ENCODE data around the gene ATRNL1. TPM values are rescaled to one million over a fixed set of nuclear protein-coding genes. Genes with fewer than 3 reads are reported as not detected.

ATRNL1 gene
- total RNA-seq, 2 donors from 2014 or later = 4.1 to 4.5 TPM

DNA sequence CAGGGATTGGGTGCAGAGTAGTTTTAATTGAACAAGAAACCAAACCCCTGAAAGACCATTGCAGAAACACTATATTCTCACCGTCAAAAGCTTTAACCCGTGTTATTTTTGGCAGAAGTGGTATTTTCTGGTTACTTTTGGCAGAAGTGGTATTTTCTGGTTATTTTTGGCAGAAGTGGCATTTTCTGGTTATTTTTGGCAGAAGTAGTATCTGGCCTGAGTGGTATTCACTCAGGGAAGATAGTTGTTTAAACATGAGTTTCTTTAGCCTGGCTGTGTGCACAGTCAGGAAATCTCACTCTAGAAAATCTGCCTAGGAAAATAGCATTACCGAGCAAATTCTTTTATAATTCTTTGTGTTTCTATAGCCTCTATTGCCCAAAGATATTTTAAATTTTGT is 857.2 kb downstream of the ATRNL1 start:
- DNase-seq (ENCODE audit: low spot score) = no peak
- H3K36me3 ChIP-seq = no peaks in the 10 kb centered on the region
- H3K9me3 ChIP-seq = no peaks in the 10 kb centered on the region
- no peak overlapping the region for H3K27ac ChIP-seq
- H3K4me3 ChIP-seq = no peak overlapping the region
- H3K4me1 ChIP-seq = no peaks in the 10 kb centered on the region
- no peak for TF ChIP-seq CTCF (IDR thresholded peaks at IDR 0.05)
- H3K27me3 ChIP-seq = no peaks in the 10 kb centered on the region

GRCh38 chr10:115951242-115951641 is 858.1 kb downstream of the ATRNL1 start:
- no peak overlapping the region for H3K27ac ChIP-seq
- H3K36me3 ChIP-seq = no peaks in the 10 kb centered on the region
- no peaks in the 10 kb centered on the region for H3K9me3 ChIP-seq
- TF ChIP-seq CTCF (IDR thresholded peaks at IDR 0.05) = no peak
- no peak for DNase-seq (ENCODE audit: low spot score)
- H3K4me1 ChIP-seq = no peaks in the 10 kb centered on the region
- H3K27me3 ChIP-seq = no peaks in the 10 kb centered on the region
- no peak overlapping the region for H3K4me3 ChIP-seq

DNA sequence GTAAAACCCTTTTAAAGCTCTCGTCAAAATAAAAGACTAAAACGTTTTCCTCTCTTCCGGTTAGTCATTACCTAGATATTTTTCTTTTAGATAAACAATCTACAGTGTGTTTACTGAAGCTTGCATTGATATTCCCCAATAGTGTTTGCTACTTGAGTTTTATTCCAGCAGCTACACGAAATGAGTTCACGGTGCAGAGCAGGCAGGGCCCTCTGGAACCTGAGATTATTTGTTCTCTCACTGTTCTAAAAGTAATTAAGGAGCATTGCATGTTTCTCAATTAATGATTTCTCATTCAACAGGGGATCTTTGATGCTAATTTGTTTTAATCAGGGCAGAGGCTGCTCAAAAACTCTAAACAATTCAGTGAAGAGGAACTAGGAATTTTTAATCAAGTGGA is 860.1 kb downstream of the ATRNL1 start:
- H3K27me3 ChIP-seq = no peaks in the 10 kb centered on the region
- no peaks in the 10 kb centered on the region for H3K4me1 ChIP-seq
- DNase-seq (ENCODE audit: low spot score) = no peak
- TF ChIP-seq CTCF (IDR thresholded peaks at IDR 0.05) = no peak
- no peak overlapping the region for H3K4me3 ChIP-seq
- no peak overlapping the region for H3K27ac ChIP-seq
- no peaks in the 10 kb centered on the region for H3K36me3 ChIP-seq
- H3K9me3 ChIP-seq = no peaks in the 10 kb centered on the region

DNA sequence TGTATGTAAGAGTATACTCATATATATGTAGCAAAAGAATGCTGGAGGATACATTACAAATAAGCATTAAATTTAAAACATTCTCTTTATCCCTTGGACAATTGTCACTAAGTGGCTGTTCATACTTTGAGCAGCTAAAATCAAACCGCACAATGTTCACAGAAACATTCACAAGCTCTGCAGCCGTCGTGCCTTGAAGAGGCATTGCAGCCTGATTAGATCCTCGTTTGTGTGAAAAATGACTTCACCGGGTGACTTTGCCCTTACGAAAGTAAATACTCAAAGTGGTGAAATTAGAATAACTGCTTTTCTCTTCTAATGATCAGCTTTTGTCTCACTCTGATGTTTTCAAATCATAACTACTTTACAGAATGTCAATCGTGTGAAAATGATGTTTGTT is 860.8 kb downstream of the ATRNL1 start:
- no peak for DNase-seq (ENCODE audit: low spot score)
- no peaks in the 10 kb centered on the region for H3K9me3 ChIP-seq
- TF ChIP-seq CTCF (IDR thresholded peaks at IDR 0.05) = no peak
- no peaks in the 10 kb centered on the region for H3K27me3 ChIP-seq
- no peaks in the 10 kb centered on the region for H3K36me3 ChIP-seq
- H3K27ac ChIP-seq = no peak overlapping the region
- H3K4me3 ChIP-seq = no peak overlapping the region
- H3K4me1 ChIP-seq = no peaks in the 10 kb centered on the region

DNA sequence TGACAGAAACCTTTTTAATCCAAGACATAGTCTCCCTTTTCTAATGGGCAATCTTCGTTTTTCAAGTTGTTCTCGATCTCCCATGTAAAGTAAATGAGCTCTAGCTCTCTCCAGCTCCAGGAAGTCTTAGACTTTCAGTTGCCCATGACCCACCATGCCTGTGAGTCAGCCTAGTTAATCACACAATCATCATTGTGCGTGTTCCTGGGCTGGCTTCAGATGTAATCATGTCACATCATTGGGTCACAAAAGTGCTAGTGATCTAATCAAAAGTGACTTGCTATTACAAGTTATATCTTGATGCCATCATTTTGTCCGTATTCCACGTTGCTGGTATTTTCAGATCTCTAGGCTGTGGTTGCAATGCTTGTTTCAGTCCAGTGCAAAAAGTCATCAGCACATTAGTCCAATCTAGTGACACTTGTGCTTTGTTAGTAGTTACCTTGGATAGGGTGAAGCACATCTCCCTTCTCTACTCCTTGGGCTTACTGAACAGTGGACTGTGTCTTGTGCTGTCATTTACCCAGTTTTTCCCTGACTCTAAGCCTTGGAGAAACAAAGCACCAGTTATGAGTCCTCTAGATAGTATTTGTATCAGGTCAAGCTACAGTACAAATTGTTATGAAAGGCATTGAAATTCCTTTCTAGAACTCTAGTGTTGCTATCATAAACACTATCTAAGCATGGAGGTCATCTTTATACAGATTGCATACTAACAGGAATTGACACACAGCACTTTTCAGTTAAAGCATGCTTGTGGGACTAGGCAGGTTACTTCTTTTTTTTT is 863.3 kb downstream of the ATRNL1 start:
- DNase-seq (ENCODE audit: low spot score) = no peak
- H3K27ac ChIP-seq = no peak overlapping the region
- TF ChIP-seq CTCF (IDR thresholded peaks at IDR 0.05) = no peak
- H3K27me3 ChIP-seq = no peaks in the 10 kb centered on the region
- no peaks in the 10 kb centered on the region for H3K36me3 ChIP-seq
- H3K4me1 ChIP-seq = no peaks in the 10 kb centered on the region
- H3K9me3 ChIP-seq = no peaks in the 10 kb centered on the region
- H3K4me3 ChIP-seq = no peak overlapping the region

- no peaks in the 10 kb centered on the region for H3K9me3 ChIP-seq
- H3K4me1 ChIP-seq = no peaks in the 10 kb centered on the region
- H3K36me3 ChIP-seq = no peaks in the 10 kb centered on the region
- no peak for TF ChIP-seq CTCF (IDR thresholded peaks at IDR 0.05)
- H3K27me3 ChIP-seq = no peaks in the 10 kb centered on the region
- no peak overlapping the region for H3K4me3 ChIP-seq
- no peak overlapping the region for H3K27ac ChIP-seq
- DNase-seq (ENCODE audit: low spot score) = no peak
These were observed 863.8 kb downstream of the ATRNL1 start for GRCh38 chr10:115957012-115957399.

Measured in right atrium auricular region (tissue), 2 donors.